ENCODE data around the gene CPSF4L.
A peak's percentile ranks its signal among the peaks of the same experiment; 100 is the strongest.

The CPSF4L gene

DNA sequence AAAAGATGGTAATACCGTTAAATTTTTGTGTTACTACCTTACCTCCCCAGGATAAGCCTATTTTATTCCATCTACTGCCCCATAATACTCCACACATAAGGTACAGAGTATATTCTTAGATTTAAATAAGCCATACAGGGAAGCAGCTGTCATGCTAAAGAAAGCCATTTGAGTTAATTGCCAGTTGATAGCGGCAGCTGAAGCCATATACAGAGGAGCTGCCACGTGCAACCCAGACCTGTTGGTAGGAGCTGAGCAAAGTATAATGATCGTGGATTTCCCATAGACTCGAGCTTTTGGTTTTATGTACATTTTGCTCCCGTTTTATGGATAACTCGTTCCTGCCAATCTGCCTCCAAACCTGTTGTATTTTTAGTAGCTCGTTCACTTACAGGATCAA is 12.0 kb downstream of the CPSF4L start:
- DNase-seq (ENCODE audit: low spot score in 2 of 2): no peak
- peaks cover 9% of the 10 kb centered on the region for H3K36me3 Mint-ChIP-seq
- no peaks in the 10 kb centered on the region for H3K9me3 Mint-ChIP-seq
- ATAC-seq (ENCODE audit: low read depth): no peak
- H3K27me3 Mint-ChIP-seq: no peaks in the 10 kb centered on the region
- no peaks in the 10 kb centered on the region for H3K4me1 Mint-ChIP-seq
- H3K27ac Mint-ChIP-seq: no peak overlapping the region
- H3K4me3 Mint-ChIP-seq: no peak overlapping the region

- DNase-seq (ENCODE audit: low spot score in 2 of 2) (no peak), ATAC-seq (ENCODE audit: low read depth) (no peak)
- Mint-ChIP-seq H3K36me3 (peaks cover 9% of the 10 kb centered on the region), H3K27me3 (no peaks in the 10 kb centered on the region), H3K27ac (no peak overlapping the region), H3K4me1 (no peaks in the 10 kb centered on the region), H3K4me3 (no peak overlapping the region), H3K9me3 (no peaks in the 10 kb centered on the region)
These were observed 13.1 kb downstream of the CPSF4L start for GRCh38 chr17:73248532-73248931.

GRCh38 chr17:73247726-73248125 is 14.0 kb downstream of the CPSF4L start:
- no peaks in the 10 kb centered on the region for H3K4me1 Mint-ChIP-seq
- ATAC-seq (ENCODE audit: low read depth) (no peak), DNase-seq (ENCODE audit: low spot score in 2 of 2) (no peak)
- no peak overlapping the region for H3K4me3 Mint-ChIP-seq
- no peaks in the 10 kb centered on the region for H3K9me3 Mint-ChIP-seq
- H3K36me3 Mint-ChIP-seq: peaks cover 9% of the 10 kb centered on the region
- no peaks in the 10 kb centered on the region for H3K27me3 Mint-ChIP-seq
- H3K27ac Mint-ChIP-seq: no peak overlapping the region

GRCh38 chr17:73240561-73240960 is 21.1 kb downstream of the CPSF4L start:
- DNase-seq (ENCODE audit: low spot score in 2 of 2) (no peak), ATAC-seq (ENCODE audit: low read depth) (no peak)
- Mint-ChIP-seq H3K9me3 (no peaks in the 10 kb centered on the region), H3K36me3 (peaks cover 8% of the 10 kb centered on the region), H3K4me3 (no peak overlapping the region), H3K27me3 (no peaks in the 10 kb centered on the region), H3K4me1 (peaks cover 14% of the 10 kb centered on the region), H3K27ac (no peak overlapping the region)

DNA sequence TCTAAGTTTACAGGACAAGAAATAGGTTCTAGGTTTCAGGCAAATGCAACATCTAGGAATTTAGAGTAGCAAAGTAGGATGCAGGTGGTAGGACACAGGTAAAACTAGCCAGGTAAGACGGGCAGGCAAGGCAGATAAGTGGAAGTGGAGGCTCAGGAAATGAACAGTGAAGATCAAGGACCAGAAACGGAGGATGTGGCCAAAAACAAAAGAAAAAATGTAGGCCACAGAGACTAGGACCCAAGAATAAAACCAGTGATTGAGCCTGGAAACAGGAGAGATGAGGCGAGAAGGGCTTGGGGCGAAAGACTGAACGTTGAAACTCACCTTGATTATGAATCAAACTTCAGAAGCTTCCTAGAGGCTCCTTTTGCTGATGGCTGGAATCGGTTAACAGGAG is 24.0 kb downstream of the CPSF4L start:
- Mint-ChIP-seq H3K4me1 (peaks cover 20% of the 10 kb centered on the region), H3K36me3 (peaks cover 11% of the 10 kb centered on the region), H3K4me3 (no peak overlapping the region), H3K27ac (peak overlapping the region; percentile 0), H3K27me3 (no peaks in the 10 kb centered on the region), H3K9me3 (no peaks in the 10 kb centered on the region)
- ATAC-seq (ENCODE audit: low read depth) (no peak), DNase-seq (ENCODE audit: low spot score in 2 of 2) (no peak)

GRCh38 chr17:73234736-73235135 is 26.9 kb downstream of the CPSF4L start:
- no peaks in the 10 kb centered on the region for H3K9me3 Mint-ChIP-seq
- DNase-seq (ENCODE audit: low spot score in 2 of 2): no peak
- ATAC-seq (ENCODE audit: low read depth): no peak
- peaks cover 10% of the 10 kb centered on the region for H3K36me3 Mint-ChIP-seq
- H3K27me3 Mint-ChIP-seq: no peaks in the 10 kb centered on the region
- peaks cover 21% of the 10 kb centered on the region for H3K4me1 Mint-ChIP-seq
- no peak overlapping the region for H3K27ac Mint-ChIP-seq
- H3K4me3 Mint-ChIP-seq: no peak overlapping the region

- Mint-ChIP-seq H3K4me3 (peak overlapping the region; percentile 97), H3K27ac (peak overlapping the region; percentile 96), H3K4me1 (peaks cover 28% of the 10 kb centered on the region), H3K36me3 (peaks cover 10% of the 10 kb centered on the region), H3K27me3 (no peaks in the 10 kb centered on the region), H3K9me3 (no peaks in the 10 kb centered on the region)
- ATAC-seq (ENCODE audit: low read depth) (peak; percentile 50), DNase-seq (ENCODE audit: low spot score in 2 of 2) (peak in 1 of 2 donors; percentile 11)
These were observed 28.9 kb downstream of the CPSF4L start for GRCh38 chr17:73232587-73233373.

DNA sequence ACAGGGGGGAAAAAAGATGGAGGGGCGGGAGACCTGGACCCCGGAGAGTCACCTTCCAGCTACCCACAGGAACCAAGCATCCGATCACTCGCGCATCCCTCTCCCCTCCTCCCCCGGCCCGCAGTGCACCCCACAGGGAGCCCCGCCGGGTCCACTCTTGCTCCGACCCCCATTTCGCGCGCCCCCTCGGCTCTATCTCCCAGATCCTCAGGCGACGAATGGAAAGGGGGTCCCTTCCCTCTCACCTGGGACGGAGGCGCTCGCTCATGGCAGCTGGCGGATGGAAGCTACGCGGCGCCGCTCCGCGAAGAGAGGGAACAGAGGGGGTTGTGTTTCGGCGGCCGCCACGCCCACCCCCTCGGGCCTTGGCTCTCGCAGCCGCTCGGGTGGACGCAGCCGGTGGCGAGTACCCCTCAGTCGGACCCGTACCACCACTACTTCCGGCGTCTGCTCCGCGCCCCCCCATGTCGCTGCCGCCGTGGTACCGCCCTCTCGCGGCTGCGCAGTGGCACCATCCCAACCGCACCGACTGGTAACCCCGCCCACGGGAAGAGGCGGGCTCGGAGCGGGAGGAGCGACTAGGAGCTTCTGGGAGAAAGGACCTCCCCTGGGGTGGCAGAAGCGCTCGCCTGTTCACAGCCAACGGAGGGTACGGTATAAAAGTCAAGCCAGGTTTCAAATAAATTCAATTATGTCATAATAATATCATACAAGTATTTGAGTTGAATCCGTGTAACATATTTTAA is 29.7 kb downstream of the CPSF4L start:
- Mint-ChIP-seq H3K4me1 (peaks cover 31% of the 10 kb centered on the region), H3K4me3 (peak overlapping the region; percentile 97), H3K27me3 (no peaks in the 10 kb centered on the region), H3K9me3 (no peaks in the 10 kb centered on the region), H3K27ac (peak overlapping the region; percentile 96), H3K36me3 (peaks cover 10% of the 10 kb centered on the region)
- DNase-seq (ENCODE audit: low spot score in 2 of 2) (peak; percentile 94), ATAC-seq (ENCODE audit: low read depth) (peak; percentile 92)

DNA sequence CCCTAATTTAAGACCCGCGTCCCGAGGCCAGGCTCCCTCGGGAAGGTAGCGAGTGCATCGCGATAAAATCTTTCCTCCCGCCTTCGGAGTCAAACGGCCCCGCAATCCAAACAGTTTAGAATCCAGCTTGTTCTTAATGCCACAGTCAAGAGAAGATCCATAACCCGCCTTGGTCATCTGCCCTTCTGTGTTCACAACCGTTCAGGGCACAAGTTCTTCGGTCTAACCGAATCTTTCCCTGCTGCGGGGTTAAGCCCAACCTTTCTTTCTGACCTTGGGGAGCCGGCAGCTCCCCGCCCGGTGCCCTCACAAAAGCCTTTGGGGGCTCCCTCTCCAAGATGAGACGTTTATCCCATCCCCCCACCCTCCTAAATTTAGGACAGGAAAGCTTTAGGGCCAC is 30.3 kb downstream of the CPSF4L start:
- DNase-seq (ENCODE audit: low spot score in 2 of 2): peak in 1 of 2 donors; percentile 15

GRCh38 chr17:73230088-73230487 is 31.6 kb downstream of the CPSF4L start:
- DNase-seq (ENCODE audit: low spot score in 2 of 2): no peak
- Mint-ChIP-seq H3K4me1 (peaks cover 33% of the 10 kb centered on the region), H3K9me3 (no peaks in the 10 kb centered on the region), H3K27ac (no peak overlapping the region), H3K27me3 (no peaks in the 10 kb centered on the region), H3K4me3 (peak overlapping the region; percentile 27), H3K36me3 (peaks cover 5% of the 10 kb centered on the region)
- ATAC-seq (ENCODE audit: low read depth): no peak

More for the DNA sequence above, 30.3 kb downstream of the CPSF4L start:
- H3K4me3 Mint-ChIP-seq: peak overlapping the region; percentile 97
- no peaks in the 10 kb centered on the region for H3K9me3 Mint-ChIP-seq
- peaks cover 35% of the 10 kb centered on the region for H3K4me1 Mint-ChIP-seq
- no peak for ATAC-seq (ENCODE audit: low read depth)
- H3K27ac Mint-ChIP-seq: peak overlapping the region; percentile 96
- peaks cover 13% of the 10 kb centered on the region for H3K36me3 Mint-ChIP-seq
- no peaks in the 10 kb centered on the region for H3K27me3 Mint-ChIP-seq

- peaks cover 40% of the 10 kb centered on the region for H3K4me1 Mint-ChIP-seq
- H3K9me3 Mint-ChIP-seq: no peaks in the 10 kb centered on the region
- ATAC-seq (ENCODE audit: low read depth) (no peak), DNase-seq (ENCODE audit: low spot score in 2 of 2) (no peak)
- H3K27ac Mint-ChIP-seq: no peak overlapping the region
- no peaks in the 10 kb centered on the region for H3K27me3 Mint-ChIP-seq
- peaks cover 6% of the 10 kb centered on the region for H3K36me3 Mint-ChIP-seq
- no peak overlapping the region for H3K4me3 Mint-ChIP-seq
These were observed 32.9 kb downstream of the CPSF4L start for GRCh38 chr17:73228748-73229236.

DNA sequence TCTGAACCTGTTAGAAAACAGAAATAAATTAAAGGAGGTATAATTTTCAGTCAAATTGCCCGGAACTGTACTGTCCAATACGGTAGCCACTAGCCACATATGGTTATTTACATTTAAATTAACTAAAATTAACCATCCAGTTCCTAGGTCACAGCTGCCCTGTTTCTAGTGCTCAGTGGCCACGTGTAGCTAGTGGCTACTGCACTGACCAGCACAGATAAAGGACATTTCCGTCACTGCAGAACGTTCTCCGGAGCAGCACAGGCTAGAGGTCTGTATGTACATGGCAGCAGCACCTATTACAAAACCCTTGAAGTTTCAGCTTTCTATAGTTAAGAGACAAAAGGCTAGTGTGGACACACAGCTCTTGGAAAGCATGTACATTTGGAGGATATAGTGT is 33.7 kb downstream of the CPSF4L start:
- H3K4me1 Mint-ChIP-seq: peaks cover 36% of the 10 kb centered on the region
- no peak overlapping the region for H3K4me3 Mint-ChIP-seq
- H3K36me3 Mint-ChIP-seq: peaks cover 8% of the 10 kb centered on the region
- DNase-seq (ENCODE audit: low spot score in 2 of 2) (no peak), ATAC-seq (ENCODE audit: low read depth) (no peak)
- no peaks in the 10 kb centered on the region for H3K27me3 Mint-ChIP-seq
- no peak overlapping the region for H3K27ac Mint-ChIP-seq
- no peaks in the 10 kb centered on the region for H3K9me3 Mint-ChIP-seq

DNA sequence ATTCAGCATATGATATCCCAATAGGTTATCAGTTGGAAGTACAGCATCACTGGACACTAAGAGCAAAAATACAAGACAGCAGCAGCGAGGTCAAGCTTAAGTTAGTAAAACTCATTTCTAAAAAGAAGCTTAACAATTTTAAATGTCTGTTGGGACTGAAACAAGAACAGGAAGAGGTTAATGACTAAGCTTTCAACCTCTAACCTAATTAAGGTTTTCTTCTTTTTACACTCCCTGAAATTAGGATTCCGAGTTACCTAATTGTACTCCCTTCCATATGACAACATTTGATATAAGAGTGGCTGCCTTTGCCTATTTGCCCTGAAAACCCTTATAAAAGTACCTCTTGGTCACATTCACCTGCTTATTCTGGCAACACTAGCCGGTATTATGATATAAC is 34.3 kb downstream of the CPSF4L start:
- Mint-ChIP-seq H3K27ac (no peak overlapping the region), H3K9me3 (no peaks in the 10 kb centered on the region), H3K36me3 (peaks cover 8% of the 10 kb centered on the region), H3K27me3 (no peaks in the 10 kb centered on the region), H3K4me3 (no peak overlapping the region), H3K4me1 (peaks cover 36% of the 10 kb centered on the region)
- no peak for DNase-seq (ENCODE audit: low spot score in 2 of 2)
- ATAC-seq (ENCODE audit: low read depth): no peak

DNA sequence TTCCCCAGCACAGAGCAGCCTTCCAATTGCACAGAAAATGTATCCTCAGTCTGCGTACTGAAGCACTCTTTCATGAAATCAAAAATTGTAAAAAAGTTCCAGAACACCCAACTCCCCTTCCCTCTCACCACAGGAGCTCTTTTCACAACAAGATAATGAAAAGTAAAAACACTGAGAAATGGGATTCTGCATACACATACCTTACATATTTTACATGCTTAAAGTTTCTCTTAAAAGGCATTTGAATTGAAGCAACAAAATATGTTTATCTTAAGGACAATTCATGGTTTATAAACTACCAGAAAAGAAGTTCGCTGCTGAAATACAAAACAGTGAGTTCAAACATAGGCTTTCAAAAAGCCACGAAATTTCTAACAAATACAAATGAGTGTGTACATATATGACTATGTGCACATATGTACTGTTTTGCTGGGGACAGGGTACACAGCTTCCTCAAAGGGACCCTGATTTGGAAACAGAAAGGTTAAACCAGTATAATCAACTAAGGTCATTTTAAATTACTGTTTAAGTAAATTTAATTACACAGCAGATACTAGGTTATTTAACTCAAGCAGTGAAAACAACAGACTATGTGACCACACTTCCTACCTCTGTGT is 35.0 kb downstream of the CPSF4L start:
- H3K27ac Mint-ChIP-seq: no peak overlapping the region
- DNase-seq (ENCODE audit: low spot score in 2 of 2) (no peak), ATAC-seq (ENCODE audit: low read depth) (no peak)
- no peaks in the 10 kb centered on the region for H3K9me3 Mint-ChIP-seq
- no peak overlapping the region for H3K4me3 Mint-ChIP-seq
- H3K4me1 Mint-ChIP-seq: peaks cover 34% of the 10 kb centered on the region
- H3K27me3 Mint-ChIP-seq: no peaks in the 10 kb centered on the region
- peaks cover 8% of the 10 kb centered on the region for H3K36me3 Mint-ChIP-seq

Data from memory B cell (primary cell).